ENCODE results near the gene CTU2.

CTU2 gene

GRCh38 chr16:88716601-88717001 lies 10.3 kb downstream of the CTU2 start:
- TF ChIP-seq ZFP30 (CRISPR knock-in tag; IDR thresholded peaks at IDR 0.05) (no peak), GLIS3 (CRISPR knock-in tag; IDR thresholded peaks at IDR 0.05) (no peak), ZNF565 (CRISPR knock-in tag; conservative IDR thresholded peaks at IDR 0.05; ENCODE audit: low read depth) (no peak), PATZ1 (CRISPR knock-in tag; IDR thresholded peaks at IDR 0.05; ENCODE audit: borderline replicate concordance) (no peak), ZNF70 (CRISPR knock-in tag; IDR thresholded peaks at IDR 0.05) (no peak), CSDC2 (CRISPR knock-in tag; IDR thresholded peaks at IDR 0.05) (no peak), PPARA (CRISPR knock-in tag; IDR thresholded peaks at IDR 0.05; ENCODE audit: borderline replicate concordance) (no peak), BACH2 (CRISPR knock-in tag; IDR thresholded peaks at IDR 0.05; ENCODE audit: borderline replicate concordance) (no peak), TOX (CRISPR knock-in tag; IDR thresholded peaks at IDR 0.05; ENCODE audit: borderline replicate concordance) (no peak), ZFP3 (CRISPR knock-in tag; IDR thresholded peaks at IDR 0.05) (no peak), SNAI2 (CRISPR knock-in tag; IDR thresholded peaks at IDR 0.05) (no peak)
- ATAC-seq = no peak

GRCh38 chr16:88718178-88718577 lies 11.9 kb downstream of the CTU2 start:
- no peak for ATAC-seq
- TF ChIP-seq RARB (CRISPR knock-in tag; IDR thresholded peaks at IDR 0.05) (no peak), ZC3H10 (CRISPR knock-in tag; IDR thresholded peaks at IDR 0.05) (no peak), CREB5 (CRISPR knock-in tag; IDR thresholded peaks at IDR 0.05; ENCODE audit: low read depth) (no peak), ISL1 (CRISPR knock-in tag; IDR thresholded peaks at IDR 0.05) (no peak), CSDC2 (CRISPR knock-in tag; IDR thresholded peaks at IDR 0.05) (no peak), PATZ1 (CRISPR knock-in tag; IDR thresholded peaks at IDR 0.05; ENCODE audit: borderline replicate concordance) (no peak), PPARA (CRISPR knock-in tag; IDR thresholded peaks at IDR 0.05; ENCODE audit: borderline replicate concordance) (no peak), GLIS3 (CRISPR knock-in tag; IDR thresholded peaks at IDR 0.05) (no peak), ESRRG (CRISPR knock-in tag; IDR thresholded peaks at IDR 0.05) (no peak), TOX (CRISPR knock-in tag; IDR thresholded peaks at IDR 0.05; ENCODE audit: borderline replicate concordance) (no peak), BACH2 (CRISPR knock-in tag; IDR thresholded peaks at IDR 0.05; ENCODE audit: borderline replicate concordance) (no peak), ZFP30 (CRISPR knock-in tag; IDR thresholded peaks at IDR 0.05) (no peak), ZFP3 (CRISPR knock-in tag; IDR thresholded peaks at IDR 0.05) (no peak), ZNF70 (CRISPR knock-in tag; IDR thresholded peaks at IDR 0.05) (no peak), TCF4 (CRISPR knock-in tag; IDR thresholded peaks at IDR 0.05; ENCODE audit: borderline replicate concordance) (no peak), ARNTL (CRISPR knock-in tag; IDR thresholded peaks at IDR 0.05; ENCODE audit: borderline replicate concordance, low read depth) (no peak), POU6F1 (CRISPR knock-in tag; IDR thresholded peaks at IDR 0.05; ENCODE audit: borderline replicate concordance, low read depth) (no peak)

GRCh38 chr16:88719267-88719932 lies 13.1 kb downstream of the CTU2 start:
- no peak for ATAC-seq
- no peak for TF ChIP-seq GLIS3 (CRISPR knock-in tag; IDR thresholded peaks at IDR 0.05)
- TF ChIP-seq OSR1 (CRISPR knock-in tag; IDR thresholded peaks at IDR 0.05) = no peak
- TF ChIP-seq SNAI2 (CRISPR knock-in tag; IDR thresholded peaks at IDR 0.05) = no peak
- TF ChIP-seq TOX (CRISPR knock-in tag; IDR thresholded peaks at IDR 0.05; ENCODE audit: borderline replicate concordance) = no peak
- no peak for TF ChIP-seq TCF4 (CRISPR knock-in tag; IDR thresholded peaks at IDR 0.05; ENCODE audit: borderline replicate concordance)
- no peak for TF ChIP-seq ARNTL (CRISPR knock-in tag; IDR thresholded peaks at IDR 0.05; ENCODE audit: borderline replicate concordance, low read depth)
- TF ChIP-seq PPARA (CRISPR knock-in tag; IDR thresholded peaks at IDR 0.05; ENCODE audit: borderline replicate concordance) = no peak
- no peak for TF ChIP-seq ZC3H10 (CRISPR knock-in tag; IDR thresholded peaks at IDR 0.05)
- no peak for TF ChIP-seq ZFP30 (CRISPR knock-in tag; IDR thresholded peaks at IDR 0.05)
- TF ChIP-seq CREB5 (CRISPR knock-in tag; IDR thresholded peaks at IDR 0.05; ENCODE audit: low read depth) = no peak
- TF ChIP-seq RARB (CRISPR knock-in tag; IDR thresholded peaks at IDR 0.05) = no peak
- no peak for TF ChIP-seq TSHZ2 (CRISPR knock-in tag; IDR thresholded peaks at IDR 0.05)
- TF ChIP-seq CSDC2 (CRISPR knock-in tag; IDR thresholded peaks at IDR 0.05) = no peak
